Measurements from ENCODE around the gene PCP4. TPM values are rescaled to one million over a fixed set of nuclear protein-coding genes. Genes with fewer than 3 reads are reported as not detected.

The PCP4 gene
- total RNA-seq, 1 experiment from 2014 or later: 1.6 TPM

- POLR2A ChIA-PET: no interaction called here
- Mint-ChIP-seq H3K4me3 (no peak overlapping the region), H3K27ac (no peak overlapping the region), H3K9me3 (peaks cover 26% of the 10 kb centered on the region), H3K27me3 (ENCODE audit: low read depth) (peaks cover 3% of the 10 kb centered on the region; the same call in 1 of the 2 replicates), H3K36me3 (peaks cover 16% of the 10 kb centered on the region), H3K4me1 (no peaks in the 10 kb centered on the region)
- DNase-seq (ENCODE audit: low spot score) (peak; percentile 36), ATAC-seq (peak; percentile 61)
- TF ChIP-seq ZMAT4 (CRISPR knock-in tag; IDR thresholded peaks at IDR 0.05): no peak
- TF ChIP-seq E2F1 (CRISPR knock-in tag; IDR thresholded peaks at IDR 0.05): no peak
- no peak for TF ChIP-seq KAT7 (CRISPR knock-in tag; IDR thresholded peaks at IDR 0.05; ENCODE audit: borderline replicate concordance)
- no peak for TF ChIP-seq NFATC4 (CRISPR knock-in tag; IDR thresholded peaks at IDR 0.05)
- no peak for TF ChIP-seq ATF6 (CRISPR knock-in tag; IDR thresholded peaks at IDR 0.05)
- no peak for TF ChIP-seq RELA (CRISPR knock-in tag; IDR thresholded peaks at IDR 0.05; ENCODE audit: borderline replicate concordance)
- TF ChIP-seq CTCF (IDR thresholded peaks at IDR 0.05): no peak
- TF ChIP-seq NR1H2 (CRISPR knock-in tag; IDR thresholded peaks at IDR 0.05): no peak
- TF ChIP-seq ATF3 (CRISPR knock-in tag; conservative IDR thresholded peaks at IDR 0.05): no peak
- no peak for TF ChIP-seq TP53 (CRISPR knock-in tag; IDR thresholded peaks at IDR 0.05)
- no peak for TF ChIP-seq MAX (CRISPR knock-in tag; IDR thresholded peaks at IDR 0.05)
- no peak for TF ChIP-seq ZBTB43 (CRISPR knock-in tag; IDR thresholded peaks at IDR 0.05)
- TF ChIP-seq ZNF396 (CRISPR knock-in tag; IDR thresholded peaks at IDR 0.05; ENCODE audit: borderline replicate concordance): no peak
- TF ChIP-seq FOXK1 (CRISPR knock-in tag; IDR thresholded peaks at IDR 0.05): no peak
- no peak for TF ChIP-seq CREM (CRISPR knock-in tag; IDR thresholded peaks at IDR 0.05)
- no peak for TF ChIP-seq ERG (CRISPR knock-in tag; IDR thresholded peaks at IDR 0.05)
- no peak for TF ChIP-seq SOX15 (CRISPR knock-in tag; IDR thresholded peaks at IDR 0.05)
- TF ChIP-seq GRHL2 (CRISPR knock-in tag; IDR thresholded peaks at IDR 0.05; ENCODE audit: insufficient replicate concordance, severe bottlenecking): no peak
- TF ChIP-seq HMGXB4 (CRISPR knock-in tag; IDR thresholded peaks at IDR 0.05): no peak
- CTCF ChIA-PET: interaction anchor here (0.6 to 1.4 kb wide), 16 partner anchors 8 to 152 kb away, joined by 3 to 12 read pairs (median 3); partner anchors contain the start of gene PCP4
Observed at GRCh38 chr21:39968010-39968409, 100.8 kb downstream of the PCP4 start.
